ENCODE results near the gene ARMS2. TPM values are rescaled to one million over a fixed set of nuclear protein-coding genes. Genes with fewer than 3 reads are reported as not detected.
A peak's percentile ranks its signal among the peaks of the same experiment; 100 is the strongest.

The ARMS2 gene
- total RNA-seq, 1 experiment from 2014 or later, result not detected

DNA sequence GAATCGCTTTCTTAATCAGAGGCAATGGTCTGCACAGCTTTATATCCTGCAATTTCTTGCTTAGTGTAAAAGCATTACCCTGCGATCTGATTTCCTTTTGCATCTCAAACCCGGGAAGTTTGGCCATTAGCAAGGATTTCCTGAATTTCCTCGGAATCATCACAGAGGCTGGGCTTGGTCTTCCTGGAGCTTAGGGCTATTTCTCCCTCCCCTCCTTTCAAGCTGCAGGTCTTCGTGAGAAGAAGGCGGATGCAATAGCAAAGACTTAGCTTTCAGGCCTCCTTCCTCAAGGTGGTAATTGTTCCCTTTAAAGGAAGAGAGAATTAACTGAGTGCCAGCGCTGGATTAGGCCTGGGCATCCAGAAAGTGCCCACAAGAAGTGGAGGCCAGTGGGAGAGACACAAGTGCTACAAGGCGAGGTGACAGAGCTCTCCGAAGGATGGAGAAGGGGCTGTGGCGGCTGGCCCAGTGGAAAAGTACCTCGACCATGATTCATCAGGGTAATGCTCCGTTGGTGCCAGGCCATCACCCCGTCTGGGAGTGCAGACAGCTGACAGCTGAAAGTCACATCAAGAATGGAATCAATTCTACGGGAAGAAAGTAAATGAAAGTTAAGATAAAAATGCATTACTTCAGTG is 4.0 kb upstream of the ARMS2 start:
- DNase-seq (ENCODE audit: low read depth), result peak; percentile 16

GRCh38 chr10:122454071-122454470 is 382 bp upstream of the ARMS2 start:
- DNase-seq (ENCODE audit: low read depth), result no peak

DNA sequence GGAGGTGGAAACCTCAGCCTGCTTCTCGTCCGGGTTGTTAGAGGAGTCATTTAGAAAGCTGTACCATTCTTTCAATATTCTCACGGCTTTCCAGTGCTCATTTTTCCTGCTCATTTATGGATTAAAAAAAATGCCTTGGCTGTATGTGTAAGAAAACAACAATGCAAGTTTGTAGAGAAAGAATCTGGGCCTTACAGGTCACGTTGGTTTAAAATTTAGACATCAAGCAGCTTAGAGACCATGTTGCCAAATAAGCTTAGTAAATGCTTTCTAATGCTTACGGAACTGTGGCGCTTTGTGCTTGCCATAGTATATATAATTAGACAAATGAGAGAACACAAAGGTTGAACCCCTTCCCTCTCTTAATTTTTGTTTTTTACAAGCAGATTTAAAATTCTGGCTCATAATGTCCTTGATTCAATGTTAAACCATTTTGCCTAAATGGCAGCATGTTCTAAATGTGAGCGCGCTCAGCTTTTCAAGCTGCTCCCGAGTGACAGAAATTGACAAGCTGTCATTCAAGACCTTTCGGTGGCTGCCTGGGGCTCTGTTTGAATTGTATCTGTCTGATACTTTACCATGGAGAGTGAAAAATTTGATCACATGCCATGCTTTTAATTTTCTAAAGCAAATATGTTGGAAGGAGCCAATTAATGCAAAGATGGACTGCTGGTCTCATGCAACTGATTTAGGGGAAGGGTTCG is 1.1 kb downstream of the ARMS2 start:
- DNase-seq (ENCODE audit: low read depth), result no peak

GRCh38 chr10:122457934-122458333 is 3.5 kb downstream of the ARMS2 start:
- no peak for DNase-seq (ENCODE audit: low read depth)

DNA sequence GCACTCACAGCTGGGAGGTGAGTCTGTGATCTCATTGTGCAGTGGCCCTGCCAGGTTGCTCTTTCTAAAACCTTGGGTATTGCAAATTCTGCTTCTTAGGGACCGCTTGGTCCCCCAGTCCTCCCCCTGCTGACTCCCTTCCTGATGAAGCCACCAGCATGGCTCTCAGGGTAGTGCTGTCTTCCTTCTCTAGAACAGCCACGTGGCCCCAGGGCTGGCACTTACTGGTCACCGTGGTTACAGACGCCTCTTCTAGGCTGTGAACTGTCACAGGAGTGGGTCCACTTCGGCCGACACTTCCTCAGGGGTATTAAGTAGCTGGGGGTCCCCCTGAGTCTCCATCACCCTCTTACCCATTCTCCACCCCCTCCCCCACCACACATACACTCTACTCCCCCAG is 4.2 kb downstream of the ARMS2 start:
- no peak for DNase-seq (ENCODE audit: low read depth)

DNA sequence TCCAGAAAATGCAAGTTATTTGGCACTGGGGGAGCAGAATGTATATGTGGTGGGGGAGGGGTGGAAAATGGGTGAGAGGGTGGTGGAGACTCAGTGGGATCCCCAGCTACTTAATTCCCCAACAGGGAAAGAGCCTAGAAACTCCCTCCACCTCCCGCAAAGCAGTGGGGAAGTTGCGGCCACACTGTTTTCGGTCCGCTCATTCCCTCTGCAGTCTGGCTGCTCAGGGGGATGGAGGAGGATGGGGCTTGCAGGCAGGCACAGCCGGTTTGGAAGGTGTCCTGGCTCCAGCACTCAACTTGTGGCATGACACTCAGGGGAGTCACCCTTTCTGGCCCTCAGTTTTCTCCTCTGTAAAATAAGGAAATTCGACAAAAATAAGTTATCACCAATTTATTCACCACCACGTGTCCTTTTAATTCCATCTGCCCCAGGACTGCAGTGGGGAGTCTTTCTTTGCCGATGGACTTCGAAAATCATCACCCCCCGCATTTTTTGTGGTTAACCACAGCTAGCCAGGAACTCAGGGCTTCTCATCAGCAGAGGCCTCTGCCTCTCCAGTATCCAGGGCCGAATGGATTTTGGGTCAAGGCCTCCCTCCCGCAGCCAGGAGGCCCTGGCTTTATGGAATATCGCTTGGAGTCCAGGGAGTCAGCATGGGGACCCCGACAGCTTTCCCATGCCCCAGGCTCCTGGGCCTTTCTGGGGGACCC is 5.3 kb downstream of the ARMS2 start:
- peak; percentile 79 for DNase-seq (ENCODE audit: low read depth)

- no peak for DNase-seq (ENCODE audit: low read depth)
Observed at GRCh38 chr10:122460891-122461293, 6.4 kb downstream of the ARMS2 start.

DNA sequence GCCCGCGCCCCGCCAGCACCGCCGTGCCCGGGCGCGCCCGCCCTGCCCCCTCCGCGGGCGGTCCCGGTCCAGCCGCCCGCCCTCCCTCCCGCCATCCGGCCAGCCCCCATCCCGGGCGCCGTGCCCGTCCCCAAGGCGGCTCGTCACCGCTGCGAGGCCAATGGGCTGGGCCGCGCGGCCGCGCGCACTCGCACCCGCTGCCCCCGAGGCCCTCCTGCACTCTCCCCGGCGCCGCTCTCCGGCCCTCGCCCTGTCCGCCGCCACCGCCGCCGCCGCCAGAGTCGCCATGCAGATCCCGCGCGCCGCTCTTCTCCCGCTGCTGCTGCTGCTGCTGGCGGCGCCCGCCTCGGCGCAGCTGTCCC is 6.9 kb downstream of the ARMS2 start, which contains the start of gene HTRA1:
HTRA1 (plus strand) TSS at position 187 of the 362 bp plus-strand sequence; CDS start at position 287, 100 bp downstream.
- DNase-seq (ENCODE audit: low read depth), result peak; percentile 71

GRCh38 chr10:122461729-122462532 is 7.5 kb downstream of the ARMS2 start:
- peak; percentile 31 for DNase-seq (ENCODE audit: low read depth)

DNA sequence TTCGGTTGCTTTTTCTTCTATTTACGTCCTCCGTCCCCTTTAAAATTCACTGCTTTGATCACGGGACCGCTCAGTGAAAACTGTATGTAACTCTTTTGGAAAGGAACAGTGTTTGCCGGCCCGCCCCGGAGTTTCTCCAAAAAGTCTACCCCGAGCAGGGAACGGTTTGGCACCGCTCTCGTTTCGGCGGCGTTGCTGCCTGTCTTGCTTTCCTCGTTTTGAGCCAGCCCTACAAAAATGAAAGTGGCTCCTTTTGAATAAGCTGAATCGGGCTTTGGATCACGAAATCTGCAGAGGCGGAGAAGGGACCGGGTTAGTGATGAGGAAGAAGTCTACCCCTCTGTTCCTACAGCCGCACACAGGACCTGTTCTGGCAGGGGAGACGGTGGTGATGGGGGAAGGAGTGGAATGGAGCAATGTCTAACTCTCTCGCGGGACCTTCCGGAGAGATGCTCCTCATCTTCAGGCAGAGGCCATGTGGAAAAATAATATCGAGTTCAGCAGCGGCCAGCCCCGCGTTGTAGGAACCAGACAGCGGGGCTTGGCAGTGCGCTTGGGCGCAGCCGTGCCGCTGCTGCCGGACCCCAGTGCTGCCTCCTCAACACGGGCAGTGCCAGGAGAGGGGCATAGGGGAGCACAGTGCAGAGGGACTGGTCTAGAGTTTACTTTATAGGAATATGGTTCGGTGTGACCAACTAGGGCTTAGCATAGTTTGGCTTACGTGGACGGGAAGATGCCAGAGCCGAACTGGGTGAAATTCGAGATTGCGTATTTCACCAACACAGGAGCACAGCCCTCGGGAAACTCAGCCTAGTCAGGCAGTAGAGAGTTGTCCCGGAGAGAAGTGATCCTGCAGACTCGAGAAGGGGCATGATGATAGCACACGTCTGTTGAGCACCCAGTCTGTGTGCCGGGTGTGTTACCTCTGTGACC is 8.3 kb downstream of the ARMS2 start:
- peak; percentile 42 for DNase-seq (ENCODE audit: low read depth)

DNA sequence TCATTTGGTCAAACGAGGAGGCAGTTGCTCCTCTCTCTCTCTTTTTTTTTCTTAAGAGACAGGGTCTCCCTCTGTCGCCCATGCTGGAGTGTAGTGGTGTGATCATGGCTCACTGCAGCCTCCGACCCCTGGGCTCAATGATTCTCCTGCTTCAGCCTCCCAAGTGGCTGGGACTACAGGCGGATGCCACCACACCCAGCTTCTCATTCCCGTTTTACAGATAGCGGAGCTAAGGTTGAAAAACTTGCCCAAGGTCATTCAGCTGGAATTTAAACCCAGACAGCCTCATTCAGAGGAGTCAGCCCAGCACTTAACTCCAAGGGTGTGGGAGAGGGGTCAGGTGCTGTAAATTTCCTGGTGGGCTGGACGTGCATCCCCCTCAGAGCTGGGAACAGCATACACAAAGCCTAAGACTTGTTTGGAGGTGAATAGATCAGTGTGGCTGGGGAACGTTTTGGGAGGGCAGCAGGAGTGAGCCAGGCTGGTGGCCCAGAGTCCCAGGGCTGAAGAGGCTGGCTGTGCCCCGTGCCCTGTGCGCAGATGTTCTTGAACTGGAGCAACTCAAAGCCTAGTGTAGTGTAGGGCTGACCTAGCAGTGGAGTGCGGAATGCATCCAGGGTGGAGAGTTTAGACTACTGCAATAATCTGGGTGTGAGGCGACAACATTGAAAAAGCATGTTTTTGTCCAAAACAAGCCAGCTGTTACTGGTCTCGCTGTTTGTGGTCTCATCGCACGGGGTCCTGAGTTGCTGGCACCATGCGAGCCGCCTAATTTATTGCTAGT is 9.2 kb downstream of the ARMS2 start:
- DNase-seq (ENCODE audit: low read depth), result no peak

DNA sequence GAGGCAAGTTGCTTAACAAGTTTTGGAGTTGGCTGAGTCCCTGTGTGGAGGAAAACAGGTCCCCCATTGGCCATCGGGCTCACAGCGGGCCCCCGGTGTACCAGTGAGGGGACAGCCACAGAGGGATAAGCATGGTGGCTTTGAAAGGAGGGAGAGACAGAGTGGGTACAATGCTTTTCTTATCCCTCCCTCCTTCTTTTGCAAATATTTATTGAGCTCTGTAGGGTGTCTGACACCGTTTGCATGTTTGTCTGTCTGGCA is 9.7 kb downstream of the ARMS2 start:
- no peak for DNase-seq (ENCODE audit: low read depth)

- DNase-seq (ENCODE audit: low read depth), result no peak
Observed at GRCh38 chr10:122464586-122464985, 10.1 kb downstream of the ARMS2 start.

DNA sequence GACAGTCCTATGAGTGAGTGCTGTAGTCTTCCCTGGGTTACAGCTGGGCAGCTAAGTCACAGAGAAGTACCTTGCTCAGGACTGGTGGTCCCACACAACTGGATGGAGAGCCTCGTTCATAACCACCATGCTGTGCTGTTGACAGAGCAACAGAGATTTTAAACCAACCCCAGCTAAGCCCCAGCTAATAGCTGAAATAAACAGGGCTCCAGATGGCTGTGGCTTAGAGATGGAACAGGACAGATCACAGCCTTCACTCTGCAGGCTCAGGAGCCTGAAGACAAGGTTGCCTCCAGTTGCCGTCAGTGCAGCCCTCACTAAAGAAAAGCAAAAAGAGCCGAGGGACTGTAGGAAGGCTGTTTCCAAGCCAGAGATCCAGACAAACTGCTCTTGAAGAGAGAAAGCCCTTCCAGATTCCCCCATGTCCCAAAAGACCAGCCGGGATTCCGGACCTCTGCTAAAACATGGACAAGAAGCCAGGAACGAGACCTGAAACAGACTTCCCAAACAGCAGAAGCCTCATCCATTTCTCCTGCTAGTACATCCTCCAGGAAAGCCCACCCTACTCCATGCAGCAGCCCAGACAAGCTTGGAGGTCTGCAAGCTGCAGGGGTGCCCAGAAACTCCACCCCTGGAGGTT is 11.1 kb downstream of the ARMS2 start:
- DNase-seq (ENCODE audit: low read depth), result no peak

- DNase-seq (ENCODE audit: low read depth), result no peak
Observed at GRCh38 chr10:122466951-122467381, 12.5 kb downstream of the ARMS2 start.

DNA sequence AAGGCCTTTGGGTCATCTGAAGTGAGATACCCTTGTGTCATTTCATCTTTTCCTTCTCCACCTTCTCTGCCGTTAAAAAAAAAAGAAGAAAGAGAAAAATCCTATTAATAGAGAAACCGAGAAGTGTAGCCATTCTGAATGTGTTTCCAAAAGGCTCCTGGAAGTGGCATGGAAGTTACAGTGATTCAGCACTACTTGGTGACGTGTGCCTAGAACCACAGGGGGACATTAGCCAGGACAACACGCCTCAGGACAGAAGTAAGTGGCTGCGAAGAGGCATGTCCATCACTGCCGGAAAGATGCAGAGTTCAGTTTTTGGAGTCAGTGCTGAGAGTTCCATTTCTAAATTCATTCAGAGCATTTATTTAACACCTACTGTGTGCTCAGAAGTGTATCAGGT is 13.2 kb downstream of the ARMS2 start:
- DNase-seq (ENCODE audit: low read depth), result no peak

- no peak for DNase-seq (ENCODE audit: low read depth)
Observed at GRCh38 chr10:122468307-122468925, 14.0 kb downstream of the ARMS2 start.

DNA sequence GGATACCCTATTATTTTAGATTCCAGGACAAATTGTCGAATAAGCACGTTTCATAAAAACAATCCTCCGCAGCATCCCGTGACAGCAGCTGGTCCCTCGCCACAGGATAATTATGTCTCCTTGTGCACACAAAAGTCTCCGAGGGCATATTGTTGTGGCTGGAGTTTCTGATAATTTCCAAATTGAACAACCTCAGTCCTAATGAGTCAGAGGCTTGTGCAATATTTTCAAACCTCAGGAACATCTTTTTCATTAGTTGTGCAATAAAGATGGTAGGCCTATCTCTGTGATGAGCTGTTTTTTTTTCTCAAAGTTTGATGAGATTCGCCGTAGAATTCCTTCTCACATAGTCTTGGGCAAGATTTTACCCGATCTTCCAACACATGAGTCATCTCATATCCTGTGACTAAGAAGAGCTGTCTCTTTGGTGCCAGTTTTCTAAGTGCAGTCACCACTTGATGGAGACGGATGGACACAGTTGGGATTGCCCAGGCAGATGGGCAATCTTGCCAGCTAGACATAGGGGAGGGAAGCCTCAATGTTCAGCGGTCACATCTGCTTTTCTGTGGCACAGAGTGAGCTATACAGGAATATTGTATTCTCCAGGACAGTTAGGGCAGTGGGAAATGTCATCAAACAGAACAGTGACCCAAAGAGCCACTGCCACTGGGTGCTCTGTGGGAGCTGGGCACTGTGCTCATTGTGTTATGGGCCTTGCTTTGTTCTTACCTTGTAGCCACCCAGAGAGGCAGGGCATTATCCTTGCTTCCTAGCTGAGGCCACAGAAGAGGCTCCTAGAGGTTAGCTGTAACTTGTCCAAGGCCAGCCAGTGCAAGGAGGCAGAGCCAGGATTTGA is 14.7 kb downstream of the ARMS2 start:
- peak; percentile 97 for DNase-seq (ENCODE audit: low read depth)

Measured in M059J (cell line).